HepG2 (cell line): ENCODE data around the gene SPEM2. TPM values are rescaled to one million over a fixed set of nuclear protein-coding genes. Genes with fewer than 3 reads are reported as not detected.

Source experiments
- ATAC-seq: fragments of 200-7000 bp; cut with Tn5 transposase; 3 replicates; pipeline ENCODE4 v1.9.1; 2020; ENCODE audit warnings: mild to moderate bottlenecking, moderate library complexity
- BruUV-seq: library from RNA; stranded (reverse); fragments of 400-500 nt; replicated peaks from 2 replicates; lab custom pipeline; 2021; lab: Mats Ljungman, UMichigan
- CTCF ChIA-PET: fragments of 300-600 bp; formaldehyde crosslinking; extraction: SDS; loops from one replicate; lab custom pipeline; 2021; ENCODE audit warnings: low total read pairs, inconsistent platforms, low intra/inter-chr PET ratio; lab: Yijun Ruan, JAX
- POLR2A ChIA-PET: fragments of 350-600 bp; sonication (Branson Sonifier 250); formaldehyde crosslinking; loops from one replicate; lab custom pipeline; 2020; ENCODE audit warnings: antibody characterized with exemption, inconsistent platforms; lab: Yijun Ruan, JAX
- DNase-seq: peaks from one replicate; pipeline ENCODE4 v3.0.0-alpha.2; 2015; ENCODE audit warnings: low spot score
- FAIRE-seq: peaks from 3 replicates; lab custom pipeline; 2011; peaks lifted over from hg19 to GRCh38; lab: Jason Lieb, UNC
- H2AFZ ChIP-seq: one replicate; pipeline ENCODE4 v1.6.1; 2011; ENCODE audit warnings: low read length, inconsistent platforms
- H3K27ac ChIP-seq: fragments of 300-600 bp; 3 replicates; pipeline ENCODE4 v1.8.0; 2011; ENCODE audit warnings: mixed run types, mild to moderate bottlenecking, mixed read lengths, low read length, inconsistent platforms; ENCODE audit not compliant: insufficient read depth; ENCODE audit errors: extremely low read length
- H3K27me3 ChIP-seq, 2 experiments: fragments of 200-600 bp in 1 of 2; 2 replicates in 1 of 2; 3 replicates in 1 of 2; pipeline versions ENCODE4 v1.6.0 to v1.8.0; 2011; ENCODE audit warnings: low read length in 2 of 2, mild to moderate bottlenecking in 2 of 2, moderate library complexity in 2 of 2, inconsistent platforms in 1 of 2; ENCODE audit not compliant: insufficient read depth in 2 of 2, control insufficient read depth in 1 of 2
- H3K36me3 ChIP-seq, 2 experiments: fragments of 200-600 bp in 1 of 2; replicated peaks in 1 of 2; 2 replicates in 1 of 2; 3 replicates in 1 of 2; pipeline versions ENCODE4 v1.5.1 to v1.8.0; 2011; ENCODE audit warnings: low read length in 2 of 2, inconsistent platforms in 1 of 2; ENCODE audit not compliant: insufficient read depth in 2 of 2, control insufficient read depth in 1 of 2
- H3K4me1 ChIP-seq: 2 replicates; pipeline ENCODE4 v1.5.1; 2012; ENCODE audit warnings: low read length, inconsistent platforms; ENCODE audit not compliant: insufficient read depth
- H3K4me2 ChIP-seq: 2 replicates; pipeline ENCODE4 v1.6.0; 2011; ENCODE audit warnings: low read depth, low read length, inconsistent platforms
- H3K4me3 ChIP-seq, 3 experiments: fragments of 200-600 bp in 1 of 3; sonication (generic), shearing (Covaris generic) in 1 of 3; replicated peaks in 1 of 3; 2 replicates each; pipeline ENCODE4 v1.5.1; 2011 to 2016; ENCODE audit warnings: low read length in 3 of 3, inconsistent platforms in 2 of 3, low read depth in 2 of 3, mild to moderate bottlenecking in 2 of 3, control low read depth in 1 of 3, mixed read lengths in 1 of 3; ENCODE audit not compliant: insufficient read depth in 1 of 3
- H3K79me2 ChIP-seq: one replicate; pipeline ENCODE4 v1.6.1; 2011; ENCODE audit warnings: low read length, inconsistent platforms; ENCODE audit not compliant: insufficient read depth
- H3K9ac ChIP-seq: 2 replicates; pipeline ENCODE4 v1.6.0; 2011; ENCODE audit warnings: mild to moderate bottlenecking, low read depth, low read length, inconsistent platforms; ENCODE audit not compliant: insufficient read depth
- H3K9me3 ChIP-seq: 2 replicates; pipeline ENCODE4 v1.5.1; 2012; ENCODE audit warnings: mild to moderate bottlenecking, low read length
- H4K20me1 ChIP-seq: 2 replicates; pipeline ENCODE4 v1.6.0; 2011; ENCODE audit warnings: inconsistent platforms, mild to moderate bottlenecking, low read length, moderate library complexity; ENCODE audit not compliant: insufficient read depth
- BHLHE40 ChIP-seq: IDR thresholded peaks from 2 replicates; pipeline ENCODE4 v1.6.1; 2011; ENCODE audit warnings: low read length, improper control_type of control experiment
- ELF3 ChIP-seq: IDR thresholded peaks from 2 replicates; pipeline ENCODE4 v1.6.1; 2016; ENCODE audit warnings: missing genetic modification reagents, missing compliant biosample characterization
- HHEX ChIP-seq: IDR thresholded peaks from 2 replicates; pipeline ENCODE4 v1.6.1; 2016; ENCODE audit warnings: control low read depth
- KDM5B ChIP-seq: sonication (generic); formaldehyde crosslinking; IDR thresholded peaks from 2 replicates; pipeline ENCODE4 v1.4.0; 2020; ENCODE audit warnings: missing genetic modification reagents, mild to moderate bottlenecking, borderline replicate concordance
- MTA3 ChIP-seq: sonication (generic); formaldehyde crosslinking; IDR thresholded peaks from 2 replicates; pipeline ENCODE4 v1.4.0; 2020; ENCODE audit warnings: missing genetic modification reagents
- NBN ChIP-seq: fragments of 450-650 bp; conservative IDR thresholded peaks from 2 replicates; pipeline ENCODE4 v1.6.1; 2017
- POLR2AphosphoS5 ChIP-seq: IDR thresholded peaks from 2 replicates; pipeline ENCODE4 v1.6.1; 2012; ENCODE audit warnings: low read depth, low read length
- RAD51 ChIP-seq: fragments of 450-650 bp; IDR thresholded peaks from 2 replicates; pipeline ENCODE4 v1.6.1; 2016; ENCODE audit warnings: borderline replicate concordance
- SAP130 ChIP-seq: IDR thresholded peaks from 2 replicates; pipeline ENCODE4 v1.6.1; 2016; ENCODE audit warnings: low read depth
- YEATS2 ChIP-seq: sonication (generic); formaldehyde crosslinking; IDR thresholded peaks from 2 replicates; pipeline ENCODE4 v1.4.0; 2020; ENCODE audit warnings: missing genetic modification reagents, borderline replicate concordance
- ZFY ChIP-seq: sonication (generic); formaldehyde crosslinking; IDR thresholded peaks from 2 replicates; pipeline ENCODE4 v1.4.0; 2020; ENCODE audit warnings: missing genetic modification reagents
- ZNF235 ChIP-seq: sonication (generic); formaldehyde crosslinking; IDR thresholded peaks from 2 replicates; pipeline ENCODE4 v1.8.1; 2023; ENCODE audit warnings: mild to moderate bottlenecking, missing genetic modification reagents, borderline replicate concordance
- ZNF34 ChIP-seq: sonication (generic); formaldehyde crosslinking; IDR thresholded peaks from 2 replicates; pipeline ENCODE4 v1.4.0; 2020; ENCODE audit warnings: mild to moderate bottlenecking, missing genetic modification reagents, borderline replicate concordance
- WGBS: methylation state at CpG from one replicate; pipeline ENCODE4 v1.1.6; 2017; ENCODE audit warnings: low lambda C conversion rate; 5-methylcytosine and 5-hydroxymethylcytosine counted together
- in situ Hi-C: cut with HindIII; loops from 2 replicates; pipeline ENCODE4 v1.10.0; 2017; ENCODE audit warnings: low pct_unique_long_range_greater_than_20kb; ENCODE audit not compliant: extremely low pct_ligation_motif_present
- intact Hi-C: fragments of 100-400 bp; cut with micrococcal nuclease; formaldehyde crosslinking; loops from one replicate; pipeline ENCODE4 v1.10.0; 2022; ENCODE audit not compliant: unreplicated experiment
- polyA plus RNA-seq, 8 experiments: library from polyadenylated mRNA; depleted of rRNA in 3 of 8; stranded (reverse) in 7 of 8; unstranded in 1 of 8; fragments of >200 nt; fragmentation: Illumina TruSeq in 4 of 8; extraction: Trizol in 4 of 8; gene quantifications; 2 replicates each; pipeline versions ENCODE4 v1.2.1 to v1.2.3, GENCODE V29; 2011 to 2016; ENCODE audit warnings: low read depth in 4 of 8, missing spikeins in 1 of 8, mixed read lengths in 1 of 8; ENCODE audit not compliant: insufficient read depth in 1 of 8
- total RNA-seq, 5 experiments: library from RNA; depleted of rRNA; stranded (reverse); fragments of >200 nt; fragmentation: Illumina TruSeq; extraction: Trizol; gene quantifications; 2 replicates each; pipeline ENCODE4 v1.2.3, GENCODE V29; 2016; ENCODE audit warnings: low read depth in 1 of 5
- TF ChIP-seq, protein P1 (sequence below): sonication (generic); formaldehyde crosslinking; IDR thresholded peaks from 2 replicates; pipeline ENCODE4 v1.4.0; 2020; ENCODE audit warnings: missing genetic modification reagents
- TF ChIP-seq, protein P2 (sequence below): sonication (generic); formaldehyde crosslinking; IDR thresholded peaks from 2 replicates; pipeline ENCODE4 v1.5.0; 2020; ENCODE audit warnings: missing genetic modification reagents
- TF ChIP-seq, protein P3 (sequence below): sonication (generic); IDR thresholded peaks from 2 replicates; pipeline ENCODE4 v1.6.1; 2016; ENCODE audit warnings: low read depth, borderline replicate concordance
- TF ChIP-seq, protein P4 (sequence below), 2 experiments: sonication (generic) in 1 of 2; formaldehyde crosslinking in 1 of 2; IDR thresholded peaks; 2 replicates each; pipeline versions ENCODE4 v1.5.1 to v1.6.1; 2011 to 2020; ENCODE audit warnings: borderline replicate concordance in 1 of 2, low read depth in 1 of 2, low read length in 1 of 2, mild to moderate bottlenecking in 1 of 2, missing genetic modification reagents in 1 of 2, moderate library complexity in 1 of 2

The SPEM2 gene
- total and polyA plus RNA-seq, 2 of the 13 experiments (the other 11 are each of a cell fraction or from before 2014, with no cell fraction given), result not detected

DNA sequence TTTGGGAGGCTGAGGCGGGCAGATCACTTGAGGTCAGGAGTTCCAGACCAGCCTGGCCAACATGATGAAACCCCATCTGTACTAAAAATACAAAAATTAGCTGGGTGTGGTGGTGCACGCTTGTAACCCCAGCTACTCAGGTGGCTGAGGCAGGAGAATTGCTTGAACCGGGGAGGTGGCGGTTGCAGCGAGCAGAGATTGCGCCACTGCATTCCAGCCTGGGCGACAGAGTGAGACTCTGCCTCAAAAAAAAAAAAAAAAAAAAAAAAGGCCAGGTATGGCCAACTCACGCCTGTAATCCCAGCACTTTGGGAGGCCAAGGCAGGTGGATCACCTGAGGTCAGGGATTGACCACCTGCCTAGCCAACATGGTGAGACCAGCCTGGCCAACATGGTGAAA, 49.4 kb downstream of the SPEM2 start (continued):
- TF ChIP-seq, protein P1, sequence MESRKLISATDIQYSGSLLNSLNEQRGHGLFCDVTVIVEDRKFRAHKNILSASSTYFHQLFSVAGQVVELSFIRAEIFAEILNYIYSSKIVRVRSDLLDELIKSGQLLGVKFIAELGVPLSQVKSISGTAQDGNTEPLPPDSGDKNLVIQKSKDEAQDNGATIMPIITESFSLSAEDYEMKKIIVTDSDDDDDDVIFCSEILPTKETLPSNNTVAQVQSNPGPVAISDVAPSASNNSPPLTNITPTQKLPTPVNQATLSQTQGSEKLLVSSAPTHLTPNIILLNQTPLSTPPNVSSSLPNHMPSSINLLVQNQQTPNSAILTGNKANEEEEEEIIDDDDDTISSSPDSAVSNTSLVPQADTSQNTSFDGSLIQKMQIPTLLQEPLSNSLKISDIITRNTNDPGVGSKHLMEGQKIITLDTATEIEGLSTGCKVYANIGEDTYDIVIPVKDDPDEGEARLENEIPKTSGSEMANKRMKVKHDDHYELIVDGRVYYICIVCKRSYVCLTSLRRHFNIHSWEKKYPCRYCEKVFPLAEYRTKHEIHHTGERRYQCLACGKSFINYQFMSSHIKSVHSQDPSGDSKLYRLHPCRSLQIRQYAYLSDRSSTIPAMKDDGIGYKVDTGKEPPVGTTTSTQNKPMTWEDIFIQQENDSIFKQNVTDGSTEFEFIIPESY, result peak; percentile 85; the same call in 1 of the 2 replicates
- TF ChIP-seq, protein P2, sequence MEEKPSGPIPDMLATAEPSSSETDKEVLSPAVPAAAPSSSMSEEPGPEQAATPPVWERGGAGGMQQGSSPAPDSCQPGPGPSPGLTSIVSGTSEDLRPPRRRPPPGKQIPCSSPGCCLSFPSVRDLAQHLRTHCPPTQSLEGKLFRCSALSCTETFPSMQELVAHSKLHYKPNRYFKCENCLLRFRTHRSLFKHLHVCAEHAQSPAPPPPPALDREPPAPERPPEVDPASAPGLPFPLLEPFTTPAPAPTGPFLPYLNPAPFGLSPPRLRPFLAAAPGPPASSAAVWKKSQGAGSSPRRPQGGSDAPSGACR, result 0 out of 2 replicates have a peak, but pooled peaks have one; percentile 15

DNA sequence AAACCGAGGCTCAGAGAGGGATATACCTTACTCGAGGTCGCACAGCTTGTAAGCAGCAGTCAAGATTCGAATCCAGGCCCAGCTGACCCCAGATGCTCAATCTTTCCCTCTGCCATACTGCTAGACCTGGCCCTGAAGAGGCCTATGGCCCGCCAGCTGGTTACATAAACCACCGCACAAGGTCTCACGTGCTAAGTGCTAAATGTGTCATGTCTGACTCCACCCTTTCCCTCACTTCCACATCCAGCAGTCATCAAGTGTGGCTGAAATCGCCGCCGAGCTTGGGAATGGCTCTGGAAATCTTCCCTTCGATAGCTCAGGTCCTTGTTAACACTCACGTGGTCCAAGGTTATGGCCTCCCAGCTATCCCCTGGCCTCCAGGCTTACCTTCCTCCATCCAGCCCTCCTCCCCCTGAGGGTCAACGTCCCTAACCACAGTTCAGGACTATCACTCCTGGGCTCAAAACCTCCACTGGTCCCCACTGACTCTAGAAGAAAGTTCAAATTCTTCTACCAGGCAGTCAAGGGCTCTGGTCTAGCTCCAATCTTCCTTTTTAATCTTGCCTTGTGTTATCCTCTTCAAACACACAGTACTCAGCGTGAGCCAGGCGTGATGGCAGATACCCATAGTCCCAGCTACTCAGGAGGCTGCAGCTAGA, 50.5 kb downstream of the SPEM2 start:
- Histone ChIP-seq H3K27ac (peak overlapping the region; percentile 75), H4K20me1 (peaks cover 30% of the 10 kb centered on the region), H3K4me2 (peak overlapping the region; percentile 48), H3K27me3 (no peaks in the 10 kb centered on the region; a peak in 1 of 5 replicates), H3K36me3 (no peaks in the 10 kb centered on the region), H3K4me1 (peaks cover 61% of the 10 kb centered on the region), H3K9me3 (no peaks in the 10 kb centered on the region), H3K79me2 (peaks cover 58% of the 10 kb centered on the region), H2AFZ (no peak overlapping the region), H3K9ac (0 out of 2 replicates have a peak overlapping the region, but pooled peaks have one; percentile 10), H3K4me3 (no peak overlapping the region)
- ATAC-seq (peak; percentile 9; the same call in 2 of the 3 replicates), DNase-seq (no peak), FAIRE-seq (peak; percentile 73)
- POLR2A ChIA-PET, result interaction anchor here (1.0 to 5.3 kb wide), 5 partner anchors 10 to 440 kb away, joined by 3 to 30 read pairs (median 15); partner anchors contain the start of genes CHRNB1, POLR2A, SLC16A13 and TMEM256
- WGBS, result 41% methylated on average over 11 of the region's 15 CpGs
- no TSS peak for BruUV-seq
- in situ Hi-C loops (loop anchor here (5.0 kb wide), 1 partner anchor 39 kb away; the partner anchor contains the start of genes FGF11 and TMEM102), intact Hi-C loops (no loop called here)
- CTCF ChIA-PET, result no interaction called here
- TF ChIP-seq YEATS2 (CRISPR knock-in tag), result no peak
- no peak for TF ChIP-seq ELF3
- no peak for TF ChIP-seq ZNF34 (CRISPR knock-in tag)
- TF ChIP-seq RAD51, result no peak
- TF ChIP-seq BHLHE40, result peak; percentile 87
- TF ChIP-seq, protein P3, sequence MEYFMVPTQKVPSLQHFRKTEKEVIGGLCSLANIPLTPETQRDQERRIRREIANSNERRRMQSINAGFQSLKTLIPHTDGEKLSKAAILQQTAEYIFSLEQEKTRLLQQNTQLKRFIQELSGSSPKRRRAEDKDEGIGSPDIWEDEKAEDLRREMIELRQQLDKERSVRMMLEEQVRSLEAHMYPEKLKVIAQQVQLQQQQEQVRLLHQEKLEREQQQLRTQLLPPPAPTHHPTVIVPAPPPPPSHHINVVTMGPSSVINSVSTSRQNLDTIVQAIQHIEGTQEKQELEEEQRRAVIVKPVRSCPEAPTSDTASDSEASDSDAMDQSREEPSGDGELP, result peak; percentile 43; the same call in 1 of the 2 replicates
- TF ChIP-seq SAP130 (CRISPR knock-in tag), result peak; percentile 28; the same call in 1 of the 2 replicates
- 0 out of 2 replicates have a peak, but pooled peaks have one; percentile 28 for TF ChIP-seq KDM5B (CRISPR knock-in tag)
- TF ChIP-seq MTA3, result no peak
- peak; percentile 30; the same call in 1 of the 2 replicates for TF ChIP-seq ZFY (CRISPR knock-in tag)
- no peak for TF ChIP-seq NBN
- no peak for TF ChIP-seq ZNF235 (CRISPR knock-in tag)
- TF ChIP-seq POLR2AphosphoS5, result no peak
- TF ChIP-seq, protein P4, sequence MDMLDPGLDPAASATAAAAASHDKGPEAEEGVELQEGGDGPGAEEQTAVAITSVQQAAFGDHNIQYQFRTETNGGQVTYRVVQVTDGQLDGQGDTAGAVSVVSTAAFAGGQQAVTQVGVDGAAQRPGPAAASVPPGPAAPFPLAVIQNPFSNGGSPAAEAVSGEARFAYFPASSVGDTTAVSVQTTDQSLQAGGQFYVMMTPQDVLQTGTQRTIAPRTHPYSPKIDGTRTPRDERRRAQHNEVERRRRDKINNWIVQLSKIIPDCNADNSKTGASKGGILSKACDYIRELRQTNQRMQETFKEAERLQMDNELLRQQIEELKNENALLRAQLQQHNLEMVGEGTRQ (IDR thresholded peaks at IDR 0.05; ENCODE audit: low read depth, low read length), result no peak
- TF ChIP-seq, protein P4 (CRISPR knock-in tag; IDR thresholded peaks at IDR 0.05; ENCODE audit: borderline replicate concordance), result peak; percentile 20; the same call in 1 of the 2 replicates
- TF ChIP-seq HHEX (CRISPR knock-in tag), result no peak
